Adrenal gland (tissue), 12 donors: Measurements from ENCODE around the gene PRKCZ. TPM values are rescaled to one million over a fixed set of nuclear protein-coding genes. Genes with fewer than 3 reads are reported as not detected.
A peak's percentile ranks its signal among the peaks of the same experiment; 100 is the strongest.

Experiments
- DNase-seq, 7 donors: peaks; one replicate each; pipeline ENCODE4 v3.0.0-alpha.2; 2019 to 2020
- H3K27ac ChIP-seq, 5 donors: fragments of 200-600 bp; sonication (generic) in 4 of 5; 1 replicate in 3 of 5; 2 replicates in 2 of 5; pipeline versions ENCODE4 v1.5.1 to v1.8.0; 2016 to 2020; ENCODE audit warnings: mild to moderate bottlenecking in 1 of 5
- H3K27me3 ChIP-seq: fragments of 200-600 bp; 2 replicates; pipeline ENCODE4 v1.8.0; 2021
- H3K36me3 ChIP-seq, 2 donors: fragments of 200-600 bp; replicated peaks in 1 of 2; 1 replicate in 1 of 2; 2 replicates in 1 of 2; pipeline versions ENCODE4 v1.5.1 to v1.8.0; 2018 to 2022
- H3K4me1 ChIP-seq, 2 donors: fragments of 200-600 bp; replicated peaks in 1 of 2; 1 replicate in 1 of 2; 2 replicates in 1 of 2; pipeline versions ENCODE4 v1.5.1 to v1.8.0; 2018 to 2021
- H3K4me3 ChIP-seq, 4 donors: fragments of 200-600 bp; sonication (generic) in 3 of 4; one replicate each; pipeline ENCODE4 v1.5.1; 2016 to 2018
- H3K9me3 ChIP-seq, 3 donors: fragments of 200-600 bp; sonication (generic) in 1 of 3; replicated peaks in 1 of 3; 1 replicate in 2 of 3; 2 replicates in 1 of 3; pipeline versions ENCODE4 v1.5.1 to v1.8.0; 2016 to 2021
- CTCF ChIP-seq, 6 experiments: fragments of 450-650 bp in 4 of 6; fragments of 200-600 bp in 2 of 6; sonication (generic) in 1 of 6; IDR thresholded peaks; 1 replicate in 5 of 6; 2 replicates in 1 of 6; pipeline versions ENCODE4 v1.5.1 to v1.8.0; 2016 to 2021; ENCODE audit warnings: antibody characterized with exemption in 6 of 6, mild to moderate bottlenecking in 2 of 6, moderate library complexity in 1 of 6
- POLR2A ChIP-seq, 2 donors: fragments of 450-650 bp; IDR thresholded peaks; one replicate each; pipeline ENCODE4 v1.6.1; 2017; ENCODE audit warnings: antibody characterized with exemption in 2 of 2, mild to moderate bottlenecking in 2 of 2, moderate library complexity in 1 of 2
- WGBS, 4 donors: extraction: QIAGEN DNeasy Blood & Tissue Kit in 2 of 4; methylation state at CpG; one replicate each; pipeline versions ENCODE4 v1.1.5 to v1.1.7; 2013 to 2017; 5-methylcytosine and 5-hydroxymethylcytosine counted together
- intact Hi-C, 2 donors: fragments of 100-400 bp; cut with DNase I; formaldehyde crosslinking; loops; one replicate each; pipeline versions ENCODE4 v1.14.1 to v1.15.0; 2022 to 2023
- polyA plus RNA-seq, 3 donors: library from polyadenylated mRNA; stranded (reverse); fragments of 200-250 nt in 2 of 3; fragments of 350-450 nt in 1 of 3; fragmentation: Illumina TruSeq in 1 of 3; extraction: RNeasy Lipid Tissue Mini Kit (QIAGEN cat#74804) in 1 of 3; gene quantifications; one replicate each; pipeline ENCODE4 v1.2.3, GENCODE V29; 2013 to 2014
- total RNA-seq, 9 donors: library from RNA; depleted of rRNA in 4 of 9; stranded (reverse); fragments of >200 nt in 4 of 9; fragments of 120-200 nt in 1 of 9; fragmentation: NEBNext Ultra II Directional in 1 of 9; extraction: Animal tissue kit (Norgen Biotek cat#: 25700) in 1 of 9; gene quantifications; one replicate each; pipeline versions ENCODE4 v1.1.0 to v1.2.4, GENCODE V29; 2013 to 2023
- donor health status: healthy with polysubstance abuse.
- donor health status: Bipolar disorder and iron deficiency.
- donor health status: DM: yes; HTN: yes; CAD: no.
- donor health status: DM: no; HTN: no; CAD: no.
- donor health status: DM: no; HTN: no; CAD: no.
- donor health status: DM: yes; HTN: yes; CAD: no.

PRKCZ gene
- total and polyA plus RNA-seq, 12 donors: 8.2 to 50.5 (median 25.4) TPM

- Histone ChIP-seq H3K27ac (no peak overlapping the region), H3K9me3 (no peaks in the 10 kb centered on the region), H3K27me3 (no peaks in the 10 kb centered on the region), H3K4me1 (no peaks in the 10 kb centered on the region), H3K4me3 (no peak overlapping the region), H3K36me3 (no peaks in the 10 kb centered on the region)
- intact Hi-C loops: no loop called here
- DNase-seq: no peak
- no peak for TF ChIP-seq POLR2A (IDR thresholded peaks at IDR 0.05)
- peak in 1 of 6 experiments; percentile 26 for TF ChIP-seq CTCF (IDR thresholded peaks at IDR 0.05)
- 80 to 98% (median 81%) methylated on average over 7 to 33 of the region's 33 CpGs for WGBS, 4 donors
Observed at GRCh38 chr1:2108213-2108876, 58.1 kb downstream of the PRKCZ start.

GRCh38 chr1:2108877-2109580 is 58.8 kb downstream of the PRKCZ start:
- Histone ChIP-seq H3K4me3 (no peak overlapping the region), H3K4me1 (no peaks in the 10 kb centered on the region), H3K27ac (no peak overlapping the region), H3K9me3 (no peaks in the 10 kb centered on the region), H3K27me3 (no peaks in the 10 kb centered on the region), H3K36me3 (no peaks in the 10 kb centered on the region)
- intact Hi-C loops: no loop called here
- WGBS, 4 donors: 80 to 91% (median 84%) methylated on average over 17 to 28 of the region's 28 CpGs
- DNase-seq: no peak
- no peak for TF ChIP-seq POLR2A (IDR thresholded peaks at IDR 0.05)
- no peak for TF ChIP-seq CTCF (IDR thresholded peaks at IDR 0.05)

- TF ChIP-seq CTCF (IDR thresholded peaks at IDR 0.05): no peak
- no peak for TF ChIP-seq POLR2A (IDR thresholded peaks at IDR 0.05)
- intact Hi-C loops: no loop called here
- Histone ChIP-seq H3K4me1 (no peaks in the 10 kb centered on the region), H3K27ac (no peak overlapping the region), H3K27me3 (no peaks in the 10 kb centered on the region), H3K36me3 (no peaks in the 10 kb centered on the region), H3K9me3 (no peaks in the 10 kb centered on the region), H3K4me3 (no peak overlapping the region)
- WGBS, 4 donors: 91 to 95% (median 93%) methylated on average over 17 to 24 of the region's 24 CpGs
- no peak for DNase-seq
Observed at GRCh38 chr1:2109581-2110021, 59.4 kb downstream of the PRKCZ start.

- no peaks in the 10 kb centered on the region for H3K9me3 ChIP-seq
- H3K4me1 ChIP-seq: no peaks in the 10 kb centered on the region
- intact Hi-C loops: no loop called here
- no peak for TF ChIP-seq CTCF (IDR thresholded peaks at IDR 0.05)
- TF ChIP-seq POLR2A (IDR thresholded peaks at IDR 0.05): no peak
- H3K36me3 ChIP-seq: no peaks in the 10 kb centered on the region
- 93 to 97% (median 95%) methylated on average over 10 to 17 of the region's 18 CpGs for WGBS, 4 donors
- DNase-seq: no peak
- no peaks in the 10 kb centered on the region for H3K27me3 ChIP-seq
- H3K4me3 ChIP-seq: no peak overlapping the region
- no peak overlapping the region for H3K27ac ChIP-seq
Observed at GRCh38 chr1:2110191-2110737, 60.1 kb downstream of the PRKCZ start.
